C1 segment of cervical spinal cord (tissue), 14 donors: Measurements from ENCODE around the gene WDR33.
"Not testable (repeated sequence)": the region's sequence is repeated elsewhere in the genome, so short reads cannot be mapped to it uniquely, and the experiment has no call there.

Experiments
- DNase-seq, 14 donors: peaks; one replicate each; lab custom pipeline; 2025; lab: John Stamatoyannopoulos, UW

Gene WDR33

GRCh38 chr2:127810619-127811396 lies at the start of gene WDR33:
TSS of gene WDR33 (minus strand) at chr2:127811171. CDS start at chr2:127770981, 40,190 bp downstream.
- DNase-seq: peak; percentile 54 to 93 (median 80)

- no peak for DNase-seq
Measured at GRCh38 chr2:127860130-127860529, 49.2 kb upstream of the WDR33 start.

- DNase-seq: no peak
Measured at GRCh38 chr2:127859712-127860085, 48.7 kb upstream of the WDR33 start.

GRCh38 chr2:127857265-127857808 lies 46.4 kb upstream of the WDR33 start:
- DNase-seq: peak in 1 of 14 donors; percentile 31

GRCh38 chr2:127853671-127854070 lies 42.7 kb upstream of the WDR33 start:
- no peak for DNase-seq

- DNase-seq: no peak
Measured at GRCh38 chr2:127852388-127852787, 41.4 kb upstream of the WDR33 start.

GRCh38 chr2:127847931-127848330 lies 37.0 kb upstream of the WDR33 start:
- no peak for DNase-seq

- DNase-seq: no peak
Measured at GRCh38 chr2:127844973-127845372, 34.0 kb upstream of the WDR33 start.

GRCh38 chr2:127843677-127844076 lies 32.7 kb upstream of the WDR33 start:
- DNase-seq: no peak

- DNase-seq: no peak
Measured at GRCh38 chr2:127841466-127842178, 30.7 kb upstream of the WDR33 start.

- no peak for DNase-seq
Measured at GRCh38 chr2:127840893-127841292, 29.9 kb upstream of the WDR33 start.

GRCh38 chr2:127834951-127835350 lies 24.0 kb upstream of the WDR33 start:
- no peak for DNase-seq

- no peak for DNase-seq
Measured at GRCh38 chr2:127829845-127830246, 18.9 kb upstream of the WDR33 start.

- not testable (repeated sequence) for DNase-seq
Measured at GRCh38 chr2:127826708-127827107, 15.7 kb upstream of the WDR33 start.

GRCh38 chr2:127826047-127826446 lies 15.1 kb upstream of the WDR33 start:
- no peak for DNase-seq

GRCh38 chr2:127820080-127820668 lies 9.2 kb upstream of the WDR33 start:
- DNase-seq: no peak

GRCh38 chr2:127818794-127819425 lies 7.9 kb upstream of the WDR33 start:
- no peak for DNase-seq

- no peak for DNase-seq
Measured at GRCh38 chr2:127818241-127818640, 7.3 kb upstream of the WDR33 start.

- DNase-seq: no peak
Measured at GRCh38 chr2:127814677-127815076, 3.7 kb upstream of the WDR33 start.

GRCh38 chr2:127812441-127812840 lies 1.5 kb upstream of the WDR33 start:
- DNase-seq: not testable (repeated sequence)

GRCh38 chr2:127811397-127812321 lies 688 bp upstream of the WDR33 start:
- peak in 3 of 14 donors; percentile 16 to 58 (median 23) for DNase-seq
